Endometrium (tissue), 2 donors: ENCODE measurements around the gene SNX27.

Experiments used
- FAIRE-seq: peaks from 2 replicates; lab custom pipeline; 2012; peaks lifted over from hg19 to GRCh38; lab: Jason Lieb, UNC
- donor health status: control.
- donor health status: control.

SNX27 gene

DNA sequence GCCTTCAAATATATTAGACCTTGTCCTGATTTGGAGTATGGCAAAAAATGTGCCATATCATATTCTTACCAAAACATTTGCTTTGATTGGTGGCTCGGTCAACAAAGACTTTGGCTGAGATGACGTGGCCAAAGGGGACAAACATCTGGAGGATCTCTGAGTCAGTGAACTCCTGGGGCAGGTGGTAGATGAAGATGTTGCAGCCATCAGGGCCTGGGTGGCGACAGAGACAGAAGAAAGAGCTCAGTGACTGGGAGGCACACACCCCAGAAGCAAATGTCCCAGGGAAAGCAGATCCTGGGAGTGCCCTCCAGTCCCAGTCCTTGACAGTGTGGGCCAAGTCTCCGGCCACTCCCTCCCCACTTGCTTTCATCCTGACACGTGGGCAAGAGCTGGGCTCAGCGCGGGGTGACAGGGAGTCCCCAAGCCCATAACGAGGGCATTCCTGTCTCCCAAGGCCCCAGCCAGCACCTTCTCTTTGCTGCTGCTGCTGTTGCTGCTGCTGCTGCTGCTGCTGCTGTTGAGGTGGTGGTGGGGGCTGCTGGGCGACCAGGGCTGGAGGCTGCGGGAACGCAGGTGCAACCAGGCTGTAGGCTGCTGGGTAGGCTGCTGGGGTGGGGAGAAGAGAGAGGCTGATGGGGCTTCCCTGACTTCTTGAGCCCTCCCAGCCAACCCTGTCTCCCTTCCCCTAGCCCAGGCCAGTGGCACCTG is 94.1 kb downstream of the SNX27 start:
- no peak for FAIRE-seq

DNA sequence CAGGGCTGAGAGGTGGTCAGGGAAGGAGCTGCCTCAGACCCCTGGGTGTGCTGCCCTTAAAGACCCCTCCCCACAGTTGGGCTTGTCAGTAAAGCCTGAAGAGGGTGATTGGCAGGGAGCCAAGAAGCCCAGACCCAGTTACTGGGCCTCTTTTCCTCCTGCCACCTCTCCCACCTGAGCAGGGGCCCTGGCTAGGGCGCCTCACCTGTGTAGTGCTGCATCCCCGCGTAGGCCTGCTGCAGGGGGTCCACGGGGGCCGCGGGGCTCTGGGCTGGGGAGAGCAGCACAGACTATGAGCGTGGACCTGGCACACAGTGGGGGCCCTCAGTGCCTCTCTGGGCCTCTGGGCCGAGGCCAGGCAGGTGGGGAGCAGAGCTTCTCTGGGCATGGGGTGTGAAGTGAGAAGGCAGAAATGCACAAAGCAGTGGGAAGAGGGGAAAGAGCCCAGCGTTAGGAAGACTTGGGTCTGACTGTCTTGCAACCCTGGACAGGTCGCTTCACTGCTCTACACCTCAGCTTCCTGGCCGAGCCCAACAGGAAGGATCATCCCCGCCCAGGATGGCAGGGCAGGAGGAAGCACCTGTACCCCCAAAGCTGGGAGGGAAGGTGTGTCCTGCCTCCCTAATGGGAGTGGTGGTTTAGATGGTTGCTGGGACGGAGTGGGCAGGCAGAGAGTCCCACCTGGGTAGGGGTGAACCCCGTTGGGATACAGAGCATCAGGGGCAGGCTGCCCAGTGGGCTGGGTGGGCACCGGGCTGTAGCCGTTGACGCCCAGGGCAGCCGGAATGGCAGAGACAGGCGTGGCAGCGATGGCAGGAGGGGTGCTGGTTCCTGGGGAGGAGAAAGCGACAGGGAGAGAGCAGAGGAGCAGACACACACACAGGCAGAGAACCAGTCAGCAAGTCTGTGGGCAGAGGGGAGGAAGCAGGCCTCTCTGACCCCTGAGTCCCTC is 94.9 kb downstream of the SNX27 start:
- FAIRE-seq = no peak

DNA sequence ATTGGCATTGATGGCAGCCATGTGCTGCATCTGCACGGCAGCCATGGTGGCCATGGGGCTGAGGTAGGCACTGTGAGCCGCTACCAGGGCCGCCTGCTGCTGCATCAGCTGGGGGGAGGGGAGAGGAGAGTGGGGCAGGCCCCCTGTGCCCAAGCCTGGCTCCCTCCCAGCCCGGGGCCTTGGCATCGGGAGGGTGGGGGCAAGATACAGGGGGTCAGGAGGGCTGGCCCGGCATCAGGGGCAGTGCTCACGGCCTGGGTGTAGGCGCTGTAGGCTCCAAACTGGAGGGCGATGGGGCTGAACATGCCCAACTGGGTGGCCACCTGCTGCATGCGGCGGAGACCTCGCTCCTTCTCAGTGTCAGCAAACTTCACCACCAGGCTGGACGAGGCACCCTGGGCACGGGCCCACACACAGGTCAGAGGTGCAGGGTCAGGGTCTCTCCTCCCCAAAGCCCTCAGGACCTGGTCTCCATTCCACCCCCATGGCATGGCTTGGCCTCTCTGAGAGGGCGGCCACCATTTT is 95.8 kb downstream of the SNX27 start:
- no peak for FAIRE-seq

GRCh38 chr1:151708891-151709290 is 97.0 kb downstream of the SNX27 start:
- FAIRE-seq = no peak

DNA sequence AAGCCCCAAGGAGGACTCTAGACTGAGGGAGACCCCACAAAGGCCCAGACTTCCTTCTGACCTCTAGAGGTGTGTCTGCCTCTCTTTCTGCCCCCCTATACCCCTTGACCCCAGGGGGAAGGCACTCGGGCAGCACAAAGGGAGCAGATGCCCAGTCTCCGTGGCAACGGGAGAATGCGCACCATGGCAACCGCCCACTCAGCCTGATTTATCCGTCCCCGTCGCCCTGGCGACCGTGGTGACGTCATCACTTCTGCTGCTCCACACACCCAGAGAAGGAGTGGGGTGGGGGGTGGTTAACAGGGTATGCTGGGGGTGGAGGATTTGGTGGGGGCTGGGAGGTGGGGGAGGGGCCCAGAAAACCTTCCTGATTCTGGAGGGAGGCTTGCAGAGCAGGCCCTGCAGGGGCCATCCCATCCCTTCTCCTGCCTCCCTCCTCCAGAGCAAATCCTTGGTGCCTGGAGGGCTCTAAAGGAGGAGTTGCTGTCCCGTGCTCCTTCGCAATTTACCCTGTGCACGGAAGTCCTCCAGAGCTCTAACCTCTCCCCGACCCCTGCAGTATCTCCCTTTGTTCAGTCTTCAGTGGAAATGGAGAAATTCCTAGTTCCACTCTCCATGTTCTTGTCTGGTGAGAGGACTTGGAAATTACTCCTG is 98.5 kb downstream of the SNX27 start:
- FAIRE-seq = no peak

DNA sequence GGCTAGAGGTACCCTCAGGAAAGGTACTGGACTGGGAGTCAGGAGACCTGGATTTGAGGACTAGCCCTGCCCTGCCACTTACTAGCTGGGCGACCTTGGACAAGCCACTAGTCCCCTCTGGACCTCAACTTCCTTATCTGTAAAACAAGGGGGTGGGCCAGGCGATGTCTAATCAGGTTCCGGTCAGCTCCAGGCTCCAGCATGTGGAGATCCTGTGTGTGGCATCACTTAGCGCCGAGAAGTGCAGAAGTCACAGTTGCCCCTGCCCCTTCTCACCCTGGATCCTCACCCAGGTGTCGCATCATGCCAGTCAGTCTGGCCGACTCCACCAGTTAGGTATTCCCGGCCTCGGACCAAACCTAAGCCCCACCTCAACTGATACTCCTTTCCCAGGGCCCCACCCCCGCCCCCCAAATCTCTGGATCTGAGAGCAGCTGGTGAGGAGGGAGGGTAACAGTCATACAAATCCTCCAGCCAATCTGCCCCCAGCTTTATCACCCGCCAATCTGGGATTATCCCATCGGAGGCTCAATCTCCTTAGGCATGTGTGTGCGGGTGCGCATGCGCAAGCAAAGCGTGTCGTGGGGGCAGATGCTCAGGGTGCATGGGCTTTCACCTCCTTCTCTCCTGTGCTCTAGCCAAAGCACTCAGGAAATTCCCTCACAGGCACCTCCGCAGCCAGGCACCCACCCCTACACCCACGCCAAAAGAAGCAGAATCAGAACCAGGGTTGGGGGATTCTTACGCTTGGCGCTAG is 99.4 kb downstream of the SNX27 start:
- FAIRE-seq = no peak

GRCh38 chr1:151711951-151712350 is 100.1 kb downstream of the SNX27 start:
- no peak for FAIRE-seq

DNA sequence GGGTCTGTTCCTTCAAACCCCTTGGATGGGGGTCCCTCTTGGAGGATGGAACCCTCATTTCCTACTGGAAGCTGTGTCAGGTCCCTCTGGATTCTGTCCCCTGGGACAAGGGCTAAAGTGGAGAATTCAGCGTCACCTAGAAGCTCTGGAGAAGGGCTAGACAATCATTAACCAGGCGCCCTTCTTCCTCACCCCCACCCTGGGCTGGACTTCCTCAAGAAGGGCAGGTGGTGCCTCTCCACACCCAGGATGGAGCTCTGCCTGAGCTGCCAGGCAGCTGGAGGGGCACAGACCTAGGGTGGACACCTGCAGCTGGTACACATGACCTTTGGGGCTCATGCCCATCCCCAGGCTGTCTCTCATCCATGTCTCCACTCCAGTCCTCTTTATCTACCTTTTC is 101.2 kb downstream of the SNX27 start:
- no peak for FAIRE-seq

DNA sequence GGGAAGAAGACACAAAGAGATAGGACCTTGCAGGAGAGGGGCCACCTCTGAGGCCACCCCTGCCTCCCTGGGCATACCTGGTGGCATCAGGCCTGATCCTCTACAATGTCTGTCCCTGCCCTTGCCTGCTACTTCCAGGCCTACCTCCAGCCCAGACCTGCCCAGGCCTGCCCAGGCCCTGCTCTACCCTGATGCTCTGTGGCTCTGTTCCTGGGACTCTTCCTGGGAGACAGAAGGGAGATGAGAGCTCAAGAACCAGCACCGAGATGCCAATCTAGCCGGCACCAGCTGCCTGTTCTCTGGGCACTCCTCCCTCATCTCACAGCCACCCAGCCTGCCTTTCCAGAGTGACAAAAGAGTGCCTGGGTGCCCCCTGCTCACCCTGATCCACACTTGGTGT is 102.0 kb downstream of the SNX27 start:
- FAIRE-seq = no peak

GRCh38 chr1:151714820-151715725 is 103.2 kb downstream of the SNX27 start:
- FAIRE-seq = no peak

DNA sequence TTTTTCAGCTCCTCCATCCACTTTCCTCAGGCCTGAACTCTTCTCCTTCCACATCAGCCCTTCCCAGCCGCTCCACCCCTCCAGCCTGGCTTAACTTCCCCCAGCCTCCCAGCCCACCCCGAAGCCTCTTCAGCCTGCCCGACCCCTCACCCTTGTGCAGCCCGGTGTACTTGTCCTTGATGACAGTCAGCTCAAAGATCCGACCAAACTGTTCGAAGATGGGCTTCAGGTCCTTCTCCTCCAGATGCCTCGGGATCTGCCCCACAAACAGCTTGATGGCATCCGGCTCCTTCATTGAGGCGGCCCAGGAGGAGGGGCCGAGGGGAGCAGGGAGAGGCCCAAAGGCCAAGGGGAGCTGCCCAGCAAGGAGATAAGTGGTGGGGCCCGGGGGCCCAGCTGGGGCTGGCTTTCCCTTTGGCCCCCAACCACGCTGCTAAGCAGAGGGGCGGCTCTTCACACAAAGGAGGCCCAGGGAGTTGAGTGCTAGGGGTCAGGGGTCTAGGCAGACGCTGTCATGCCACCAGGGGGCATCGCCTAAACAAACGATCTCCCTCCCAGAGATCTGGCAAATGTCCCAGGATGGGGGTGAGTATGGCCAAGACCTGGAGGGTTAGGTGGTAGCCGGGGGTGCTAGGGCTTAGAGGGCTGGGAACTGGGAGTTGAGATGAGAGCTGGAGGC is 104.0 kb downstream of the SNX27 start:
- FAIRE-seq = no peak

DNA sequence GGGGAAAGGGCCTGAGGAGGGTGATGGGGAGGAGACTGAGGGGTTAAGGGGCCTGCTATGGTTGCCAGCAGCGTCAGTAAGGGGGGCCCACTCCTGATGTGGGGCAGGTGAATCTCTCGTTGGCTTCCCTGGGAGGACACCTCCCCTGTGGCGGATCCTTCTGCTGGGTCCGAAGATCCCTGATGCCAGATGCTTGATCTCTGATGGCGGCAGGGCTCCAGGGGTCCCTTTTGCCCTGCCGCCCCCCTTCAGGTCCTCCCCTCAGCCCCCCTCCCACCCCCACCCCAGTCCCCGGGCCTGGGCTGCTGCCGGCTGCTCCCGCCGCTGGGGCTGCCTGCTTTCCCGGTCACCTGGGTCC is 104.5 kb downstream of the SNX27 start:
- no peak for FAIRE-seq

- FAIRE-seq = no peak
Observed at GRCh38 chr1:151716771-151717631, 105.2 kb downstream of the SNX27 start, which contains the start of gene CELF3. Gene CELF3, minus strand, starts transcription at chr1:151716803. Its CDS starts 783 bp downstream, at chr1:151716020.

DNA sequence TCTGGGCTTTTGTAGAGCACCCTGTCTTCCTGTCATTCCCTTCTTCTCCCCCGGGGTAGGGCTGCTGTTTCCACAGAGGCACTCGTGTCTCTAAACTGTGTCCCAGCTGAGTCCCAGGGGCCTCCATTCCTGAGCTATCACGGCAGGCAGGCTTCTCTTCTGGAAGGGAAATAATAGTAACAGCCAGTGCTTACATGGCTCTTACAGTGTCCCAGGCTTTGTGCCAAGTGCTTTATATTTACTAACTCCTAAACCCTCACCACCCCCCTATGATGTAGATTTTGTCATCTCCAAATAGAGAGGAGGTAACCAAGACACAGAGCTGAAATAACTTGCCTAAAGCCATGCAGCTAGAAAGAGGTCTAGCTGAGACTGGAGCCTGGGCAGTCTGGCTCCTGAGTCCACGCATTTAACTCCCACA is 106.2 kb downstream of the SNX27 start:
- FAIRE-seq = no peak

- FAIRE-seq = no peak
Observed at GRCh38 chr1:151718666-151719065, 106.8 kb downstream of the SNX27 start.

GRCh38 chr1:151720125-151720524 is 108.3 kb downstream of the SNX27 start:
- FAIRE-seq = no peak

DNA sequence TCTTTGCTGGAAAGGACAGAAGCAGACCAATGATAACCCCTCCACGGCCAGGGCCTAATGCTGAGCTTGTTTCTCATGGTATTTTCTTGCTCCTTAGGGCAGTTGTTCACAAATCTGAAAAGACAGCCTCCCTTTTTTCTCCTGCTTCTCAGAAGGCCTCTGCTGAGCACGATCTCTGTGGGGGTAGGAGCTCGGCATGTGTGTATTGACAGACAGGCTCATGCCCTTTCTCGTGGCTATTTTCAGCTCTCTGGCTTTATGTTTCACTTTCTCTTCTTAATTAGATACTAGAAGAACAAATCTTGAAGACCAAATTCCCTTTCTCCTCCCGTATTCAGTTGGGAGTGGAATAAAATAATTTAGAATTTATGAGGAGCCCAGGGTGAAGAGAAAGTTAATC is 108.7 kb downstream of the SNX27 start:
- FAIRE-seq = no peak

- FAIRE-seq = no peak
Observed at GRCh38 chr1:151720974-151721787, 109.3 kb downstream of the SNX27 start, which contains the start of gene RIIAD1. Gene RIIAD1, plus strand, starts transcription at chr1:151721522. Its CDS starts 15 bp downstream, at chr1:151721537.
